HepG2 (cell line): Measurements from ENCODE around the gene DAAM2. TPM values are rescaled to one million over a fixed set of nuclear protein-coding genes. Genes with fewer than 3 reads are reported as not detected.

ENCODE experiments used
- AFF4 ChIP-seq: sonication (generic); formaldehyde crosslinking; IDR thresholded peaks from 2 replicates; pipeline ENCODE4 v1.4.0; 2020; ENCODE audit warnings: missing genetic modification reagents
- ATM ChIP-seq: fragments of 450-650 bp; IDR thresholded peaks from 2 replicates; pipeline ENCODE4 v1.7.1; 2017; ENCODE audit warnings: mild to moderate bottlenecking, borderline replicate concordance
- ESRRA ChIP-seq: sonication (generic); formaldehyde crosslinking; IDR thresholded peaks from 2 replicates; pipeline ENCODE4 v1.5.1; 2020; ENCODE audit warnings: mild to moderate bottlenecking, low read depth, missing genetic modification reagents
- GMEB2 ChIP-seq: IDR thresholded peaks from 2 replicates; pipeline ENCODE4 v1.6.1; 2016; ENCODE audit warnings: missing biosample characterization, missing genetic modification reagents, low read depth
- HNRNPLL ChIP-seq: fragments of 200-400 bp; formaldehyde crosslinking; IDR thresholded peaks from 2 replicates; pipeline ENCODE4 v1.6.1; 2017; ENCODE audit warnings: mild to moderate bottlenecking, low read depth, low read length; ENCODE audit not compliant: poor library complexity, severe bottlenecking
- MAFG ChIP-seq: sonication (generic); formaldehyde crosslinking; IDR thresholded peaks from 2 replicates; pipeline ENCODE4 v1.5.1; 2020; ENCODE audit warnings: mild to moderate bottlenecking, missing genetic modification reagents
- MEF2D ChIP-seq: sonication (generic); formaldehyde crosslinking; IDR thresholded peaks from 2 replicates; pipeline ENCODE4 v1.5.1; 2020; ENCODE audit warnings: mild to moderate bottlenecking, missing genetic modification reagents
- MYPOP ChIP-seq: sonication (generic); formaldehyde crosslinking; IDR thresholded peaks from 2 replicates; pipeline ENCODE4 v1.8.1; 2023; ENCODE audit warnings: mild to moderate bottlenecking, moderate library complexity, missing genetic modification reagents
- ZBTB20 ChIP-seq: sonication (generic); formaldehyde crosslinking; IDR thresholded peaks from 2 replicates; pipeline ENCODE4 v1.8.1; 2023; ENCODE audit warnings: missing genetic modification reagents, low read depth, mild to moderate bottlenecking, borderline replicate concordance
- ZBTB34 ChIP-seq: sonication (generic); formaldehyde crosslinking; IDR thresholded peaks from 2 replicates; pipeline ENCODE4 v1.8.0; 2022; ENCODE audit warnings: mild to moderate bottlenecking, missing genetic modification reagents
- ZNF280D ChIP-seq: sonication (generic); formaldehyde crosslinking; IDR thresholded peaks from 2 replicates; pipeline ENCODE4 v1.5.1; 2020; ENCODE audit warnings: mild to moderate bottlenecking, missing genetic modification reagents
- ZNF710 ChIP-seq: sonication (generic); formaldehyde crosslinking; IDR thresholded peaks from 2 replicates; pipeline ENCODE4 v1.5.0; 2020; ENCODE audit warnings: mild to moderate bottlenecking, missing genetic modification reagents, borderline replicate concordance
- ZNF746 ChIP-seq: sonication (generic); formaldehyde crosslinking; IDR thresholded peaks from 2 replicates; pipeline ENCODE4 v1.8.0; 2022; ENCODE audit warnings: mild to moderate bottlenecking, missing genetic modification reagents
- ZSCAN21 ChIP-seq: sonication (generic); formaldehyde crosslinking; IDR thresholded peaks from 2 replicates; pipeline ENCODE4 v1.8.0; 2022; ENCODE audit warnings: mild to moderate bottlenecking, missing genetic modification reagents, moderate library complexity, borderline replicate concordance
- polyA plus RNA-seq, 8 experiments: library from polyadenylated mRNA; depleted of rRNA in 3 of 8; stranded (reverse) in 7 of 8; unstranded in 1 of 8; fragments of >200 nt; fragmentation: Illumina TruSeq in 4 of 8; extraction: Trizol in 4 of 8; gene quantifications; 2 replicates each; pipeline versions ENCODE4 v1.2.1 to v1.2.3, GENCODE V29; 2011 to 2016; ENCODE audit warnings: low read depth in 4 of 8, missing spikeins in 1 of 8, mixed read lengths in 1 of 8; ENCODE audit not compliant: insufficient read depth in 1 of 8
- total RNA-seq, 5 experiments: library from RNA; depleted of rRNA; stranded (reverse); fragments of >200 nt; fragmentation: Illumina TruSeq; extraction: Trizol; gene quantifications; 2 replicates each; pipeline ENCODE4 v1.2.3, GENCODE V29; 2016; ENCODE audit warnings: low read depth in 1 of 5

The DAAM2 gene
- total and polyA plus RNA-seq, 2 of the 13 experiments (the other 11 are each of a cell fraction or from before 2014, with no cell fraction given), result 0.01 TPM; not detected in 1

DNA sequence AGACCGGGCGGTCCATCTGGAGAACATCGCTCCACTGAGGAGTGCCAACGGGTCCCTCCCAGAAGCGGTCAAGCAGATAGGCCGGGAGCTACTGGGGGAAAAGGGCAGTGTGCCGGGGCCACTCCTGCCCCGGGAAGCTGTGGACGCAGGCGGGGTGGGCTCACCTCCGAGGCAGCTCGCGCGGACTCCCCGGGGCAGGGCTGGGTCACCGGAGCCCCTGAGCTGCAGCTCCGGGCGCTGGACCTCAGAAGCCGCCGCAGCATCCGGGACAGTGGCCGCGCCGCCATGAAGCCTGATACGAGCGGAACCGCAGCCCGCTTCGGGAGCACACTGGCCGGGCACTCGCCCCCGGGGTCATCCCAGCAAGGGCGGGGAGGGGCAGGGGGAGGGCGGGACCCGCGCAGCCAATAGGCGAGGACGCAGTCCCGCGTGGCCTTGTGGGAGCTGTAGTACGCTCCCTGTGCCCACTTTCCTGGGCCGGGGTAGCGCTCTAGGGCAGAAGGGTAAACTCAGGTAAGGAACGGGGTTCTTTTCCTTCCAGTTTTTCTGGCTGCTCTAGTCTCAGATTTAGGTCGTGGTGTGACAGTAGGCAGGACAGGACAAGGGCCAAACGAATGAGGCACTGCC is 142.1 kb downstream of the DAAM2 start, which contains the start of gene MOCS1 (continued):
- no peak for TF ChIP-seq AFF4
- peak; percentile 60 for TF ChIP-seq HNRNPLL
- peak; percentile 78 for TF ChIP-seq GMEB2
- no peak for TF ChIP-seq ZBTB20 (CRISPR knock-in tag)
- TF ChIP-seq ESRRA (CRISPR knock-in tag), result peak; percentile 25; the same call in 1 of the 2 replicates
- no peak for TF ChIP-seq ZNF746
- no peak for TF ChIP-seq MAFG (CRISPR knock-in tag)
- TF ChIP-seq ZSCAN21, result peak; percentile 89; the same call in 1 of the 2 replicates
- no peak; the same call in 1 of the 2 replicates for TF ChIP-seq MYPOP (CRISPR knock-in tag)
- TF ChIP-seq ZNF280D (CRISPR knock-in tag), result no peak
- no peak for TF ChIP-seq ZBTB34
- TF ChIP-seq MEF2D (CRISPR knock-in tag), result no peak
- TF ChIP-seq ZNF710, result no peak
- no peak for TF ChIP-seq ATM
